A673 (cell line): ENCODE data around the gene KLK14. TPM values are rescaled to one million over a fixed set of nuclear protein-coding genes. Genes with fewer than 3 reads are reported as not detected.

ENCODE experiments used
- BruUV-seq: library from RNA; stranded (reverse); fragments of 400-500 nt; replicated peaks from 2 replicates; lab custom pipeline; 2021; lab: Mats Ljungman, UMichigan
- CTCF ChIA-PET: fragments of 300-600 bp; sonication (Branson Sonifier 250); formaldehyde crosslinking; loops from one replicate; lab custom pipeline; 2022; ENCODE audit warnings: antibody characterized with exemption; lab: Charles Lee
- POLR2A ChIA-PET: fragments of 300-600 bp; sonication (Branson Sonifier 250); formaldehyde crosslinking; loops from one replicate; lab custom pipeline; 2022; ENCODE audit warnings: antibody characterized with exemption; ENCODE audit not compliant: low non-redundant PET; lab: Charles Lee
- DNase-seq: peaks from one replicate; pipeline ENCODE4 v3.0.0-alpha.2; 2015; ENCODE audit warnings: low spot score
- H3K27ac ChIP-seq: fragments of 200-600 bp; sonication (generic); 2 replicates; pipeline ENCODE4 v1.5.1; 2016; ENCODE audit warnings: mixed run types, low read depth, mild to moderate bottlenecking, mixed read lengths, antibody characterized with exemption, low read length; ENCODE audit not compliant: poor library complexity, severe bottlenecking
- H3K27me3 ChIP-seq: fragments of 200-600 bp; sonication (generic); replicated peaks from 2 replicates; pipeline ENCODE4 v1.6.1; 2017; ENCODE audit warnings: mixed run types, low read depth, mild to moderate bottlenecking, mixed read lengths, antibody characterized with exemption, low read length; ENCODE audit not compliant: insufficient read depth, poor library complexity
- H3K36me3 ChIP-seq: fragments of 200-600 bp; sonication (generic); 2 replicates; pipeline ENCODE4 v1.6.1; 2016; ENCODE audit warnings: mixed run types, mild to moderate bottlenecking, mixed read lengths, antibody characterized with exemption, low read length; ENCODE audit not compliant: insufficient read depth, poor library complexity, severe bottlenecking
- H3K4me1 ChIP-seq: fragments of 200-600 bp; sonication (generic); 2 replicates; pipeline ENCODE4 v1.6.1; 2017; ENCODE audit warnings: mixed run types, mild to moderate bottlenecking, mixed read lengths, antibody characterized with exemption, low read length; ENCODE audit not compliant: insufficient read depth, poor library complexity, severe bottlenecking
- H3K4me3 ChIP-seq: fragments of 200-600 bp; sonication (generic); 2 replicates; pipeline ENCODE4 v1.5.1; 2016; ENCODE audit warnings: low read depth, mixed run types, mild to moderate bottlenecking, mixed read lengths, low read length; ENCODE audit not compliant: poor library complexity, severe bottlenecking
- H3K9me3 ChIP-seq: fragments of 200-600 bp; sonication (generic); 2 replicates; pipeline ENCODE4 v1.6.1; 2016; ENCODE audit warnings: mixed run types, low read depth, mild to moderate bottlenecking, mixed read lengths, antibody characterized with exemption, low read length; ENCODE audit not compliant: poor library complexity, severe bottlenecking
- EZH2 ChIP-seq: fragments of 200-600 bp; sonication (generic); IDR thresholded peaks from 2 replicates; pipeline ENCODE4 v1.6.1; 2017; ENCODE audit warnings: borderline replicate concordance, low read depth, mild to moderate bottlenecking, mixed read lengths, antibody characterized with exemption, low read length; ENCODE audit not compliant: poor library complexity, severe bottlenecking
- intact Hi-C: fragments of 100-400 bp; cut with micrococcal nuclease; formaldehyde crosslinking; loops from one replicate; pipeline ENCODE4 v1.10.0; 2022; ENCODE audit not compliant: unreplicated experiment
- total RNA-seq: library from RNA; stranded (reverse); gene quantifications from 2 replicates; pipeline ENCODE4 v1.2.3, GENCODE V29; 2021
- TF ChIP-seq, protein P1 (sequence below): fragments of 300-800, 200-600 bp; sonication (generic); conservative IDR thresholded peaks from 2 replicates; pipeline ENCODE4 v1.5.1; 2017; ENCODE audit warnings: low read depth, mild to moderate bottlenecking, antibody characterized with exemption, low read length, moderate library complexity, mixed read lengths

KLK14 gene
- total RNA-seq, 1 experiment from 2014 or later, result 1.2 TPM

DNA sequence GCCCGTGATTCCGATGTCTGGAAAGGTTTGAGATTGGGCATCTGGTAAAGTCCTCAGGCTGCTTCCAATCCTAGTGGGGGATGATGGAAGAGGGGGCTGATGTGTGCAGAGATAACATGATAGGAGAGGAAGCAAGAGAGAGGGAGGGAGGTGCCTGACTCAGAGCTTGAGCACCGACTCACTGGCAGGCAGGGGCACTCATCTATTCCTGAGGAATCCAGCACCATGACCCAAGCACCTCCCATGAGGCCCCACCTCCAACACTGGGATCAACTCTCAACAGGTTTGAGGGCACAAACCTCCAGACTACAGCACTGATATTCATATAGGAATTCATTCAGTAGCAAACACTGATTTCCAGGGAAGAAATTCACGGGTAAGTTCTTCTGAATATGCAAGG is 36.4 kb upstream of the KLK14 start:
- Histone ChIP-seq H3K36me3 (no peaks in the 10 kb centered on the region), H3K4me1 (no peaks in the 10 kb centered on the region), H3K27ac (no peak overlapping the region), H3K4me3 (no peak overlapping the region), H3K9me3 (no peaks in the 10 kb centered on the region), H3K27me3 (peaks cover 16% of the 10 kb centered on the region)
- ChIA-PET CTCF (no interaction called here), POLR2A (no interaction called here)
- no peak for TF ChIP-seq EZH2
- TF ChIP-seq, protein P1, sequence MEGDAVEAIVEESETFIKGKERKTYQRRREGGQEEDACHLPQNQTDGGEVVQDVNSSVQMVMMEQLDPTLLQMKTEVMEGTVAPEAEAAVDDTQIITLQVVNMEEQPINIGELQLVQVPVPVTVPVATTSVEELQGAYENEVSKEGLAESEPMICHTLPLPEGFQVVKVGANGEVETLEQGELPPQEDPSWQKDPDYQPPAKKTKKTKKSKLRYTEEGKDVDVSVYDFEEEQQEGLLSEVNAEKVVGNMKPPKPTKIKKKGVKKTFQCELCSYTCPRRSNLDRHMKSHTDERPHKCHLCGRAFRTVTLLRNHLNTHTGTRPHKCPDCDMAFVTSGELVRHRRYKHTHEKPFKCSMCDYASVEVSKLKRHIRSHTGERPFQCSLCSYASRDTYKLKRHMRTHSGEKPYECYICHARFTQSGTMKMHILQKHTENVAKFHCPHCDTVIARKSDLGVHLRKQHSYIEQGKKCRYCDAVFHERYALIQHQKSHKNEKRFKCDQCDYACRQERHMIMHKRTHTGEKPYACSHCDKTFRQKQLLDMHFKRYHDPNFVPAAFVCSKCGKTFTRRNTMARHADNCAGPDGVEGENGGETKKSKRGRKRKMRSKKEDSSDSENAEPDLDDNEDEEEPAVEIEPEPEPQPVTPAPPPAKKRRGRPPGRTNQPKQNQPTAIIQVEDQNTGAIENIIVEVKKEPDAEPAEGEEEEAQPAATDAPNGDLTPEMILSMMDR, result no peak
- intact Hi-C loops, result no loop called here
- no peak for DNase-seq
- BruUV-seq, result no TSS peak

DNA sequence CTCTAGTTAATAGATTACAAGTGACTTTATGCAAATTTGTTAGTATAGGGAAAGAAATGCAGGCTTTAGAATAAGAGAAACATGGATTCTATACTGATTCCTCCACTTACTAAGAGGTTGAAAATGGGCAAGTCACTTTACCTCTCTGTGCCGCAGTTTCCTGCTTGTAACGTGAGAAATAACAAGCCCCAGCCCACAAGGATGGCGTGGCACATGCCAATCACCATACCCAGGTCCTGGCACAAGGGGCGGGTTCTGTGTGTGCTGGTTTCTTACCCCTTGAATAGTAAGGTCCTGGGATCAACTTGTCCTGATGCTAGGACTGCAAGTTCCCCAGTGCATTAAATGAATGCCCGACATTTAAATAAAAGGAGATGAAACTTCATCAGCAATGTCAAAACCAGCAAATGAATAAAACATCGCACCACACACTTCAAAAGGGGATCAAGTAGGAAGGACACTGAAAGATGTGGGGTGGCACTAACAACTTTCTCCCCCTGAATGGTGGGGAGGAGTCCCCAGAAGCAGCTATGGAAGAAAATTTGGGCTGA is 34.1 kb upstream of the KLK14 start:
- POLR2A ChIA-PET, result no interaction called here
- intact Hi-C loops, result no loop called here

DNA sequence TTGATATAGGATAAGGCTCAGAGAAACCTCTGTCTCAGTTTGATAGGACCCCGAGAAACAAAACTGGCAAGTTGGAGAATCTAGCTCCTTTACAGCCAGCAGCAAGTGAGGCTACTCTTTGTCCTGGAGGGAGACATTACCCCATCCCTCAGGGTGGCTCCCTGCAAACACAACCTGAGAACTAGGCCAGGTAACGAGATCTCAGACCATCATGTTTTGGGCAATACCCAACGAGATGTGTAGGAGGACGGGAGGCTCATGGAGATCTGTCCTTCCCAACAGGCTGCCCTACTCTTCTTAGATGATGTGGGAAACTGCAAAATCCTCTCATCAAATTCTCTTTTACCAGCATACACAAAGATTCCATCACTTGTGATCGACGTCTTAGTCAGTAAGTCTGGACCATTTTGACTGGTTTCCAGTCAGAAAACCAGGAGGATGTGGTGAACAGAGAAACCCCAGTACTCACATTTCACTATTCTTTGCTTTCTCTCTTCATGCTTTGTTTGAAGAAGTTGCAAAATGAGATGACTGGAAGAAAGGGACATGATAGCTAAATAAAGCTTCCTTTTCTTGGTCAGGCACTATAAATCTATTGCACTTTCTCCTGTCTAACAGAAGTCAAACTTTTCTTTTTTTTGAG is 31.5 kb upstream of the KLK14 start:
- no peak for DNase-seq
- Histone ChIP-seq H3K4me3 (no peak overlapping the region), H3K4me1 (no peaks in the 10 kb centered on the region), H3K9me3 (no peaks in the 10 kb centered on the region), H3K36me3 (no peaks in the 10 kb centered on the region), H3K27me3 (peaks cover 32% of the 10 kb centered on the region), H3K27ac (no peak overlapping the region)
- CTCF ChIA-PET, result no interaction called here
- TF ChIP-seq, protein P1, result no peak
- TF ChIP-seq EZH2, result no peak
- POLR2A ChIA-PET, result no interaction called here
- BruUV-seq, result no TSS peak
- intact Hi-C loops, result no loop called here

More for the DNA sequence above, 34.1 kb upstream of the KLK14 start:
- Histone ChIP-seq H3K9me3 (no peaks in the 10 kb centered on the region), H3K36me3 (no peaks in the 10 kb centered on the region), H3K27ac (no peak overlapping the region), H3K4me3 (no peak overlapping the region), H3K4me1 (no peaks in the 10 kb centered on the region), H3K27me3 (peaks cover 32% of the 10 kb centered on the region)
- TF ChIP-seq EZH2, result no peak
- TF ChIP-seq, protein P1, result no peak
- CTCF ChIA-PET, result no interaction called here
- no peak for DNase-seq
- BruUV-seq, result no TSS peak
